ELR (cell line): ENCODE measurements around the gene ANKMY2.
"Not testable (repeated sequence)": the region's sequence is repeated elsewhere in the genome, so short reads cannot be mapped to it uniquely, and the experiment has no call there.

ENCODE experiments used
- DNase-seq: peaks from one replicate; pipeline ENCODE4 v3.0.0-alpha.2; 2015; ENCODE audit warnings: low read depth

Gene ANKMY2

GRCh38 chr7:16659854-16660497, 14.4 kb upstream of the ANKMY2 start:
- not testable (repeated sequence) for DNase-seq

GRCh38 chr7:16657656-16658279, 12.2 kb upstream of the ANKMY2 start:
- peak; percentile 91 for DNase-seq

- DNase-seq = no peak
Observed at GRCh38 chr7:16656141-16656540, 10.6 kb upstream of the ANKMY2 start.

- DNase-seq = no peak
Observed at GRCh38 chr7:16655394-16655793, 9.8 kb upstream of the ANKMY2 start.

GRCh38 chr7:16652888-16653287, 7.3 kb upstream of the ANKMY2 start:
- no peak for DNase-seq

GRCh38 chr7:16652240-16652583, 6.7 kb upstream of the ANKMY2 start:
- no peak for DNase-seq

GRCh38 chr7:16651396-16652239, 6.1 kb upstream of the ANKMY2 start:
- no peak for DNase-seq

GRCh38 chr7:16650266-16650665, 4.7 kb upstream of the ANKMY2 start:
- DNase-seq = no peak

GRCh38 chr7:16649196-16649595, 3.6 kb upstream of the ANKMY2 start:
- DNase-seq = peak; percentile 61

- DNase-seq = no peak
Observed at GRCh38 chr7:16648551-16648950, 3.0 kb upstream of the ANKMY2 start.

GRCh38 chr7:16647435-16647960, 1.9 kb upstream of the ANKMY2 start:
- DNase-seq = no peak

GRCh38 chr7:16646472-16647072, 1.0 kb upstream of the ANKMY2 start:
- peak; percentile 45 for DNase-seq

GRCh38 chr7:16644636-16645592, 640 bp downstream of the ANKMY2 start:
- peak; percentile 84 for DNase-seq

- no peak for DNase-seq
Observed at GRCh38 chr7:16644157-16644556, 1.4 kb downstream of the ANKMY2 start.

- no peak for DNase-seq
Observed at GRCh38 chr7:16638282-16639280, 7.0 kb downstream of the ANKMY2 start.

- no peak for DNase-seq
Observed at GRCh38 chr7:16637379-16637778, 8.2 kb downstream of the ANKMY2 start.

- DNase-seq = no peak
Observed at GRCh38 chr7:16636555-16637101, 8.9 kb downstream of the ANKMY2 start.

GRCh38 chr7:16634271-16634738, 11.2 kb downstream of the ANKMY2 start:
- DNase-seq = no peak

- DNase-seq = no peak
Observed at GRCh38 chr7:16630654-16631053, 14.9 kb downstream of the ANKMY2 start.

- peak; percentile 58 for DNase-seq
Observed at GRCh38 chr7:16627236-16627635, 18.3 kb downstream of the ANKMY2 start.
